Measurements from ENCODE around the gene NMNAT2.

NMNAT2 gene

DNA sequence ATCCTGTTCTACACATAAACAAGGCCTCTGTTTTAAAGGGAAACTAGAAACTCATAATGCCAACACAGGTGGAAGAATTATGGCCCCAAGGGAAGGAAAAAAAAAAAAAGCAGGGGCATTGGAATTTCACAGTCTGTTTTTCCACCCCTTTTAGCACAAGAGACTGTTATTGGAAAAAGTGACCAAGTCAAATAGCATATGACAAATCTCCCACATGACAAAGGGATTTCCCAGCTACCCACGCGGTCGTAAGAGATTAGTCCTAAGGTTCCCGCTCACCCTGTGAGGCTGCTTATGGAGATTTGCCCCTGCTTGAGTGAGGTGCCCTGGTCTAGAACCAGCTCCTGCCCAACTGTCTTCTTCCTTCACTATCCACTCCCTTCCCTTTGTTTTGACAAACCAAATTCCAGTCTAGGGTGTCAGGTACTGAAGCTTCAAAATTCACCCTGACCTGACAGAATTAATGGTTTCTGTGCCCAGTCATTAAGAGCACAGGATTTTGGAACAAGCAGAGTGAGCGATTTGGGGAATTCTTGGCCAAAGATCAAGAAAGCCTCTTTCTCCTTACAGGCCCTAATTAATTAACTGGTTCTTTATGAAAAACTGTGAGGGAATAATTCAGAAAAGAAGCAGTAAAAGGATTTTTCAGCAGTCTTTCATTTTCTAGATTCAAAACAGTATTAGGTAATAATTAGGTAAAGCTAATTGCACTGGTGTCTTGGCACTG lies 107.3 kb downstream of the NMNAT2 start:
- DNase-seq (ENCODE audit: low spot score) = no peak

DNA sequence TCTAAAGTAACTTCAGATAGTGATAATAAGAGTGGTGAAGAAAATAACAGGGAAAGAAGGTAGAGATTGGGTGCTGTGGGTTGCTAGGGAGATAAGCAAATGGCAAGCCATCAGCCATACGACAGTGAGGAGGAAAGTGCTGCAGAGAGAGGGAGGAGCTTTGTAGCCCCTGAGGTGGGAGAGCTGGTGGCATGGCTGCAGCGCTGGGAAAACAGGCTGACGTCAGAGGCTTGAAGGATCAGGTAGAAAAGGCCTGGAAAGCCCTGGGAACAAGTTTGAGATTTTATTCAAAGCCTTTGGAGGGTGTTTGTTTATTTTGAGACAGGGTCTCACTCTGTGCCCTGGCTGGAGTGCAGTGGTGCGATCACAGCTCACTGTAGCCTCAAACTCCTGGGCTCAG lies 109.5 kb downstream of the NMNAT2 start:
- DNase-seq (ENCODE audit: low spot score) = no peak

DNA sequence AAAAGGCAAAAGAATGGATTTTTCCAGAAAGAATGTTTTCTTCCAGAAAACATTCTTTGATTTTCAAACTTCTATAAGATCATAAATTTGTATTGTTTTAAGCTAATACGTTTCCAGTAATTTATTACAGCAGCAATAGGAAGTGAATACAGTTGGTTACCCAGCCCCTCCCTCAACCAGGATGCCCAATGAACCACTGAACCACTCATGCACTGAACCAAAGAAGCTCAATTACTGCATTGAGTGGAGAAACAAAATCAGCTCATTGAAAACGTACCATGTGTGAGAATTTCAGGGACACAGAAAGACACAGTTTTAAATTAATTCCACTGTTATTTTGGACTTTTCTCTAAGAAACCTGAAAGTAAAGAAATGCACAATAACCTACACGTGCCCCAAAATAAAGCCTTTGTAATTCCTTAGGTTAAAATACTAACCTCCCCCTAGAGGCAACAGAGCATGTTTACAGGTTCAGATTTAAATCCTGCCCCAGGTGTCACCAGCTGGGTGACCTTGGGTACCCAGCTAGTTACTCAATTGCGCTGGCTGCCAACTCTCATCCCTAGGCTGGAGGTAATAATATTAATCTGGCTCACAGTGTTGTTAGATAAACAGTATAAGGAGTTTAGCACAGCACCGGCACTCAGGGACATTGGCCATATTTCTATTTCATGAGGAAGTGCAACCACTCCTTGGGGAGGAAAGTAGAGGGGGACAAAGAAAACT lies 111.7 kb downstream of the NMNAT2 start:
- DNase-seq (ENCODE audit: low spot score) = no peak

DNA sequence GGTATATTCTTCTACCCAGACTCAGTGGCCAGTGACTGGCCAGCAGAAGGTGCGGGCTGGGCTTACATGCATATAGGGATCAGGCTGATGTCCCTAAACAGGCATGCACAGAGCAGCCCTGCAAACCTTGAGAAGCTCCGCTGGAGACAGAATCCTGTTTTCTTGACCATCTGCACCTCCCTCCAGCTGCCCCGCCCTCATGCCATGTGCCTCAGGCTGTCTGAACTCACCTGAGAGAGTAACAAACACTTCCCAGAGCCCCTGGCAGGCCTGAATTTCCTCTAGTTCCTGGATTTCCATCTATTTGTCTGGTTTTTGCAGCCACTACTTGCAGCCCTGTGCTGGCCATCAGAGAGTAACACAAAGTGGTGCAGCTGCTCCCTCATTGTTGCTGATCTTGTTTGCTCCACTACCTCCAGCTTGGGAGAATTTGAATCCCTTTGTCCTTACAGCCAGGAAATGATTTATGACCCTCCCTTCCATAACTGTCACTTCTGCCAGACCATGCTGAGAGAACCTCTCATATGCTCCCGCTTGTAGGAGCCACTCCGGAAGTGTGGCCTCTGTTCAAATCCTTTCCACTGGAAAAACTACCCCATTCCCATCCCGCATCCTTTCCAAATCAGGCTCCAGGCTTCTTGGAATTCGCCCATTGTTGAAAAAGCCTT lies 113.6 kb downstream of the NMNAT2 start:
- DNase-seq (ENCODE audit: low spot score) = no peak

DNA sequence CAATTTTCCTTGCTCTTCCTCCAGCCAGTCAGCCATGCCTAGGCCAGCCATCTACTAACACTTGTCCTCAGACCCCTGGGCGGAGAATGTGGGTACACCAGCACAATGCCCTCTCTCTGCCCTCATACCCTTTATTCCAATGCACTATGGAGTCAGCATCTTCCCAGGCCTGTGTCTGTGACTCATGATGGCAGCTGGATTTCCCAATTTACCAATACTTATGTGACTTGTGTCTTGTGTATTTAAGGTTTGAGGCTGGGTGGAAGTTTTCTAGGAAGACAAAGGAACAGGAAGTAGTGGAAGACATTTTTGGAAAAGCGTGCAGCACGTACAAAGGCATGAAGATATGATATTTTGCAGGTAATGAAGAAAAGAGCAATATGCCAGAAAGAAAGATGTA lies 114.3 kb downstream of the NMNAT2 start:
- DNase-seq (ENCODE audit: low spot score) = no peak

DNA sequence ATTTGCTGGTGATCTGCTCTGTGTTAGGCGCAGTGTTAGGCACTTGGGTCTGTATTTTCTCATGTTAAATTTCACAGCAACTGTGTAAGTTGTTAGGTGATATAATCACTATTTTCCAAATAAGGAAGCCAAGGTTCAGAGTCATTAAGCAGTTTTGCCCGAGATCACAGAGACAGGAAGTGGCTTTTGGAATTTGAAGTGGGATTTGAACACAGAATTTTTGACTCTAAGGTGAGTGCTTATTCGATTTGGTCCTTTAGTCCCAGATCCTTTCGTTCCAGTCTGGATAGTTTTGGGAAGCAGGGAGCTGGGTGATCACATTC lies 114.9 kb downstream of the NMNAT2 start:
- DNase-seq (ENCODE audit: low spot score) = no peak

DNA sequence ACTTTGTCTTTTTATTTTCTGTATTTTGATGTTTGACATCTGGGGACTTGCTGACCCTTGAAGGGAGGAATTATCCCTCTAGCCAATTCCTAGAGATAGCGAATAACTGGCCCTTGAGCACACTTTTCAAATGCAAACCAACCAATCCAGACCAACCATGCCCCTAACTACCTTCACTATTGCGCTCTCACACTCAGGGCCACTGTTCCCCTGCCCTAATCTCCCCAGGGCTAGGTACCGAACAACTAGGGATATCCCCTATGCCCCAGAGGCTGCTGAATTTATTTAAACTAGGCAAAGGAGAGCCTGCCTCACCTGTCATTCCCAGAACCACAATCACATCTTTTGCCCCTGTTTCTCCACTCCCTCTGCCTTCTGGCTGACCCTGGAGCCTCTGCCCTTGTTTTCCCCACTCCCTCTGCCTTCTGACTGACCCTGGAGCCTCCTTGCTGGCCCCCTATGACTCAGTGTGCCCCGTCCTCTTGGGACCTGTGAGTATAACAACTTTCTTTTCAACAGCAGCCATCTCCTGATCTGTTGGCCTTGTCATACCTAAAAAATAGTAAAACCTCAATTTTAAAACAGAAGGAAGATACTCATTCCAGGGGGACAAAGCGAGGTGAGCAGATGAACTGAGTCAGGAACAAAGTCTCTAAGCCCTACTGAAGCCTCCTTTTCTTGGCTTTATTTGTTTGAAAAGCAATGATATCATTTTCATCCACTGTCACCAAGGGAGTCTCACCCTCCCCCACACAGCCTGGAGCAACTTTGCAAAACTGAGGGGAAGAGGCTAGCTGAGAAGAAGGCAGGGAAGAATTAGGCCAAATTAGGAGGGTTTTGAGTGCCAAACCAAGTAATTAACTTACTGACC lies 115.5 kb downstream of the NMNAT2 start:
- DNase-seq (ENCODE audit: low spot score) = no peak

DNA sequence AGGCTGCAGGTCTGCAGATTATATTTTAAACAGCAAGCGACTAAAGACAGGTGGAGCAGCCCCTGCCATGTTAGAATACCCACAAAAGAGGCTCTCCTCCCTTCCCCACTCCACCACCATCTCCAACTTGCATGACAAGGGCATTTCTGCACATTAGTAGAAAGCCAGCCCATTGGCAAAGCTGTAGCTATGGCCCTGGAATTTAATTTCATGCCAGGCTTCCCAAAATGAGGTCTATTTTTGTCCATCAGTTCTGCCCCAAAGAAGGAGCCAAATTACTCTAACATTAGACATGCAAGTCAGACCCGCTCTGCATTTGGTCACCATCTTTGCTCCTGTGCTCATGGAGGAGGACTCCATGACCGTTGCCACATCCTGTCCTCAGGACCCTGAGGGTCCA lies 116.9 kb downstream of the NMNAT2 start:
- DNase-seq (ENCODE audit: low spot score) = no peak

DNA sequence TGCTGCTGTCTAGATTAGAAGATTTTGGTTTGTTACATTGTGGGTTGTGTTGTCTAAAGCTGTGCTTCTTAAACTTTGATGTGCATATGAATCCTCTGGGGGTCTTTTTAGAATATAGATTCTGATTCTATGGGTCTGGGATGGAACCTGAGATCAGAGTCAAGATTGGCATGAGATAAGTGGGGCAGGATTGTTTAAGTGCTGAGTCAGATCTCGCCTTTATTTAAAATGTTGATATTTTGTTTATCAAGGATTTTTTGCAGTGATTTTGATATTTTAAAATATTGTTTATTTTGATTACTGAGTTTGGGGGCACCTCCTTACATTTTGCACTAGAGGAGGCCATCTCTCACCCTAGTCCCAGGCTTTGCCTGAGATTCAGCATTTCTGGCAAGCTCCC lies 117.4 kb downstream of the NMNAT2 start:
- DNase-seq (ENCODE audit: low spot score) = no peak

DNA sequence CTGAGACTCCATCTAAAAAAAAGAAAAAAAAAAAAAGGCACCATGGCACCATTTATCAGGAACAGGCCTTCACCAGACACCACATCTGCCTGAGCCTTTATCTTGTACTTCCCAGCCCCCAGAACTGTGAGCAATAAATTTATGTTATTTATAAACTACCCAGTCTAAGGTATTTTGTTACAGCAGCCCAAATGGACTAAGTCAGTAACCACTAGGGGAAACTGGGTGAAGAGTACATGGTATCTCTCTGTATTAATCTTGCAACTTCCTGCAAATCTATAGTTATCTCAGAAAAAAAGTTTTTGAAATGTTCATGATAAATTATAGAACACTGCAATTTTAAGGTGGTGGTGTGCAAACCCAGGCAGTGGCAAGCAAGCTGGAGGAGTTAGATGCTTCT lies 117.8 kb downstream of the NMNAT2 start:
- no peak for DNase-seq (ENCODE audit: low spot score)

DNA sequence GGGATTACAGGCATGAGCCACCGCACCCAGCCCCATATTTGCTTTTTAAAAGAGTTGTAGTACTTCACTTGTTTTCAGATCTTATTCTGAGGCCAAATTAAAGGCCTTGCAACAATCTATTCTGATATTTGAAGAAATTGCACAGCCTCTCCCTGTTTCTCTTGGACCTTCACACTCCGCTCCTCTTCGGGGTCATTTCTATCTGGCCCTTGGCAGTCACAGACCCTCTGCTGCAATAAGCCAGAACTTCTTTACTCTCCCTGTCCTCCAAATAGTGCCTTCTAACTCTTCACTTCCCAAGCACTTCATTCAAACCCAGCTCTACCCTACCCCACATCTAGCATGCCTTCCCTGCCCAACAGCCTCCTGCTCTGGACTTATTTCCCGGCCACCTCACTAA lies 121.4 kb downstream of the NMNAT2 start:
- no peak for DNase-seq (ENCODE audit: low spot score)

DNA sequence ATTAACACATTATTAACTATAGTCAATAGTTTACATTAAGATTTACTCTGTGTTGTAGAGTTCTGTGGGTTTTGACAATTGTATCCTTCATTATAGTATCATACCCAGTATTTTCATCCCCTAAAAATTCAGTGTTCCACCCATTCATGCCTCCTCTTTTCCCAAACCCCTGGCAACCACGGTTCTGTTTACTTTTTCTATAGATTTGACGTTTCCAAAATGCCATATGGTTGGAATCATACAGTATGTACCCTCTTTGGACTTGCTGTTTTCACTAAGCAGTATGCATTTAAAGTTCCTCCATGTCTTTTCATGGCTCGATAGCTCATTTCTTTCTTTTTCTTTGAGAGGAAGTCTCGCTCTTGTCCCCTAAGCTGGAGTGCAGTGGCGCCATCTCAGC lies 122.7 kb downstream of the NMNAT2 start:
- no peak for DNase-seq (ENCODE audit: low spot score)

DNA sequence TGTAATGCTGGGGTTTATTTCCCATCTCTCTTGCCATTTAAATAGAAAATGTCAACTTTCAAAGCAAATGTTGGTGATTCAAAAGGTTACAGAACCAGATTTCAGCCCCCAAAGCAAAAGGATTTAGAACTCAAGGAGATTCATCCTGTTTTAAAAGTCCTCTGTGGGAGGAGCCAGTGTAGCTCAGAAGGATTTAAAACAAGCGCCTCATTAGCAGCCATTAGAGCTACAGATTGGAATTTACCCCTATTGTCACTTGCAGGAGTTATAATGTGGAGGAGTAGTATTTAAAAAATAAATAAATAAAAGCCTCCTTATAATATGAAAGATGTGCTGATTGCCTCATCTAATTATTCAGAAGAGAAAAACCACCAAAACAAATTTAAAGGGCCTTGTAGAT lies 124.3 kb downstream of the NMNAT2 start:
- DNase-seq (ENCODE audit: low spot score) = no peak

DNA sequence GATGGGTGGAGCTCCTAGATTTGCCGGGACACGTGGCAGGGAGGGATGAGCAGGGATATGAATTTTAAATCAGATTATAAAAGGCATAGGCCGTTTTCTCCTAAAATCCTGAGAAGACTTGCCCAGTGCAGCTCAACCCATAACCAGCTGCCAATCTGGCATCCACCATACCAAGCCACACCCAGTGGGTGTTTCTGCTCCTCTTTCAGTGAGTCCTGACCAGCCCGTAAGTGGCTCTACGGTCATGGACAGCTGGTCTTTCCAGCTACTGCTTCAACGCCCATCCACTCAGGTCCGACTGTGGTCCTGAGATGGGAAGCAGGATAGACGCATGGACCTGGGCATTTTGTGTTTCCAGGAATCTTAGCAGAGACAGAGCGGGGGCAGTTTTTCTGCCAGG lies 124.9 kb downstream of the NMNAT2 start:
- no peak for DNase-seq (ENCODE audit: low spot score)

DNA sequence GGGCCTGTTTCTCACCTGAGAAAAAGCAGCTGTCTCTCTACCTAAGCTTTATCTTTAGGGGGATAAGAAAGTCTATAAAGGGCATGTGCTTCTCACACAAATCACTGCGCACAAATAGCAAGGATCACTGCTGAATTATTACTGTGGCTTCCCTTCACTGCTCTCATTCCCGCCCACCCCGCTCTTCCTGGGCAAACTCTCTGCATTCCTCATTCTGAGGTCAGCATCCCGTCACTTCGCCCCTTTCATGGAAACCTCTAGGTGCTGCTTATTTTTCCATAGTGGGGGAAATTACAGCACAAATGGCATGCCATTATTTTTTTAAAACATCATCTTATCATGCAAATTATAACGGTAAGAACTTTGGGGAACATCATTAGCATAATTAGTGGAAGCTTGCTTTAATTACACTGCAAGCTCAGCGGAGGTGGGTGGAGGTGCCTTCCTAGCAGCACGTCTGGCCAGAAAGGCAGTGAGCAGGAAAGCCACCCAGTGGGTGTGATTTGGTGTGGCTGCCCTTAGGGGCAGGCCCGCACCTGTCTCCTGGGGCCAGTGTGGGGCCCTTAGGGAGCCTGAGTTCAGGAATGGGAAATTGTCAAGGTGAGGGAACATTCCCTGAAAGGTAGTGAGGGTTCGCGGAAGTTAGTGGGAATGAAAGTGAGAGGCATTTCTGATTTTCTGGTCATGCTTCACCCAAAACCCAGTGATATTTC lies 126.2 kb downstream of the NMNAT2 start:
- DNase-seq (ENCODE audit: low spot score) = no peak

DNA sequence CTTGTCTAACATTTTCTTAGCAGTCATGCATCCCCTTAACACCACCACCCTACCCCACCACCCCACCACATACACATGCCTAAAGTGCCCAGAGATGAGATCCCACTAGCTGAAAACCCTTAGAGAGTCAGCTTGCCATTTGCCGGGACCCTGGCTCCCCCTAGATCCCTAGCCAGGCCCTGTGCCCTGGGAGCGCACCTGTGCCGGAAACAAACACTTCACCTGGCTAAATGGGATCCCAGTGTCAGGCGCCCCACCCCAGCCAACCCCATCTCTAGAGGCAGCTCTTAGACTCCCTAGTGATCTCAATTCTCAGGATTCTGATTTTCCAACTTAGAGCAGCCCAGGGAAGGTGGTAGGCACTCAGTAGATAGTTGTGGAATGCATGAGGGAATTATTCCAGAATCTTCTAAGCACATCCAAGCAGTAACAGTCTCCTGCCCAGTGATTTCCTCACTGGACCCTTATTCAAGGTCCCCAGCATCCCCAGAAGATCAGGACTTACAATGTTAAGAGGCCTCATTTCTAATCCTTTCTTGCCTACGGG lies 126.9 kb downstream of the NMNAT2 start:
- no peak for DNase-seq (ENCODE audit: low spot score)

DNA sequence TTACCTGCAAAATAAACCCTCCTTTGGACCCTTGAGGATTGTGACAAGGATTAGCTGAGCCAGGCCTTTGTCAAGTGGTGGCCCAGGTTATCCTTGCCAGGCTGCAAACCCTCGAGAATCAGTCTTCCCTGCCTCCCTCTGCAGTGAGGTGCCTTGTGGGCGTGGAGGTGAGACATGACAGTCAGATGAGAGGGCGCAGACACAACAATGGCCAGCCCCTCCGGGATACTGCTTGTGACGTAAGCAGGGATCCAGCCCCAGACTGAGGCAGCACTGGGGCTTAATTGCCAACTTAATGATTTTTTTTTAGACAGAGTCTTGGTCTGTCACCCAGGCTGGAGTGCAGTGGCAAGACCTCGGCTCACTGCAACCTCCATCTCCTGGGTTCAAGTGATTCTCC lies 127.6 kb downstream of the NMNAT2 start:
- DNase-seq (ENCODE audit: low spot score) = no peak

DNA sequence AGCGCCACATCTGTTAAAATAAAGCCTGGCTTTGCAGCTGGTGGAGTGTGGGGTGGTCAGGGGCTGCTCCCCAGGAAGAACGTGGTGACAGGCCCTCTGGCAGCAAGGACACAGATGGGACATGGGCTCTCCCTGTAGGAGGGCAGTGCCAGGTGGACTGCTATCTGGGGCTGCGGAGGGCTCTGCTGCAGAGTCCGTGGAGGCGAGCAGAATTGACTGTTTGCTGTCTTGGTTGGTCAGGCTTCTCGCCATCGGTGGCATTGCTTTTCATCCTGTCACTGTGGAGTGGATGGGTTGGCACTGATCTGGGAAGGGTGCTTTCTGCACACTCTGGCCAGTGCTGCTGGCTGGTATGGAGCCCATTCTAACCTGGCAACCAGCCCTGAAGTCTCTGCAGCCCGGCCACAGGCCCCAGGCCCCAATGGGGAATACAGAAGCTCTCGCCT lies 129.1 kb downstream of the NMNAT2 start:
- no peak for DNase-seq (ENCODE audit: low spot score)

DNA sequence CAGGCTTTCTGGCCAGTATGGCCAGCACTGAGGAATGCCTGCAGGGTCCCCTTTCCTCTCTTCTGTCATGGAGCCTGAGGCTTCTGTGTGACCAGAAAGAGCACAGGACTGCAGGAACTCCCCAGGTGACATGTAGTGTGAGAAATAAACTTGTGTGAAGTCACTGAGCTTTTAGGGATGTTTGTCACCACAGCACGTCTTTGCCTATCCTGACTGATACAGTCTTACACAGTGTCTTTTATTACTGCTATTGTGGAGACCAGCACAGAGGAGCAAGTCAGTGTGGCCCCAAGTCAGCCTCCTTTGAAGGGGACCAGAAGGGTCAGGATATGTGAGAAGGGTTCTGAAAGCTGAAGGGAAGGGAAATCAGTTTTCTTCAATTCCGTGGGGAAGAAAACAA lies 129.6 kb downstream of the NMNAT2 start:
- DNase-seq (ENCODE audit: low spot score) = no peak

DNA sequence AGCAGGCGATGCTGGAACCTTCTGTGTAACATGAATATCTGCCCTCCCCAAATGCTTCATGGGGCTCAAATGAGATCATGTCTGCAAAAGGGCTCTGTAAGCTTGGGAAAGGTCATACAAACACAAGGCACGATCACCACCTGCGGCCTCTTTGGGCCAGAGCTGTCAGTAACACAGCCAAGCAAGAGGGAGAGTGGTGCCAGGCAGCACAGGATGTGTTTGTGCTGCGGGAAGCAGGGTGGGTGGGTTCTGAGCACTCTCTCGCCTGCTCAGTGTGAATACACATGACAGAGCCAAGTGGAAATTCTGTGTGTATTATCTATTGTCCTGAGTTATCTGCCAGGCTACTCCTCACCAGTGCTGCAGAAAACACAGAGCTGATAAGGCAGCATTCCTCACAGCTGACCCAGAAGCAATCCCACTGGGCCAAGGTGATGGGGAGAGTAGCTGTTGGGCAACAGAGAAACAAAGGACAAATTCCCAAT lies 130.9 kb downstream of the NMNAT2 start:
- no peak for DNase-seq (ENCODE audit: low spot score)

DNA sequence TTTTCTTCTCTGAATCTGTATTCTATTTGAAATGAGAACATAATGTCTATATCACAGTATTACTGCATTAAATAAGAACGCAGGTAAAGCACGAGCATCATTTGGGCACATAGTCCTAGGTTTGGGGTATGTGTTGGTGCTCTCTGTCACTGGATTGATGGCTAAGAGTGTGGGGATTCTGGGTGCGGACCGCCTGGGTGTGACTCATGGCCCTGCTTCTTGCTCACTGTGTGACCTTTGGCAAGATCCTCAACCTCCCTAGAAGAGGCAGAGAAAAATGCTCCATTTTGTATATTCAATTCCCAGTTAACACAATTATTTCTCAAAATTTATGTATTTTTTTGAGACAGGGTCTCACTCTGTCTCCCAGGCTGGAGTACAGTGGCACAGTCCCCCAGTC lies 132.4 kb downstream of the NMNAT2 start:
- no peak for DNase-seq (ENCODE audit: low spot score)
